ENCODE results near the gene VDR.
A peak's percentile ranks its signal among the peaks of the same experiment; 100 is the strongest.

Gene VDR

GRCh38 chr12:47875746-47876439, 28.9 kb downstream of the VDR start:
- H3K4me1 ChIP-seq (ENCODE audit: control insufficient read depth, insufficient read depth, low read length): no peaks in the 10 kb centered on the region
- no peak overlapping the region for H3K27ac ChIP-seq (ENCODE audit: low read depth, low read length)
- H3K27me3 ChIP-seq (ENCODE audit: control insufficient read depth, insufficient read depth, low read length): no peaks in the 10 kb centered on the region

GRCh38 chr12:47874316-47874715, 30.5 kb downstream of the VDR start:
- H3K27me3 ChIP-seq (ENCODE audit: control insufficient read depth, insufficient read depth, low read length): no peaks in the 10 kb centered on the region
- no peak overlapping the region for H3K9ac ChIP-seq (ENCODE audit: low read length)
- H3K4me3 ChIP-seq (ENCODE audit: low read length): no peak overlapping the region
- no peaks in the 10 kb centered on the region for H3K36me3 ChIP-seq (ENCODE audit: control insufficient read depth, insufficient read depth, low read length)
- H3K4me1 ChIP-seq (ENCODE audit: control insufficient read depth, insufficient read depth, low read length): peaks cover 8% of the 10 kb centered on the region
- H3K27ac ChIP-seq (ENCODE audit: low read depth, low read length): no peak overlapping the region

More at GRCh38 chr12:47875746-47876439, 28.9 kb downstream of the VDR start:
- Histone ChIP-seq H3K4me3 (ENCODE audit: low read length) (no peak overlapping the region), H3K36me3 (ENCODE audit: control insufficient read depth, insufficient read depth, low read length) (no peaks in the 10 kb centered on the region), H3K9ac (ENCODE audit: low read length) (no peak overlapping the region)

- Histone ChIP-seq H3K27me3 (ENCODE audit: control insufficient read depth, insufficient read depth, low read length) (no peaks in the 10 kb centered on the region), H3K4me3 (ENCODE audit: low read length) (no peak overlapping the region), H3K36me3 (ENCODE audit: control insufficient read depth, insufficient read depth, low read length) (no peaks in the 10 kb centered on the region), H3K4me1 (ENCODE audit: control insufficient read depth, insufficient read depth, low read length) (peaks cover 8% of the 10 kb centered on the region), H3K27ac (ENCODE audit: low read depth, low read length) (peak overlapping the region; percentile 46), H3K9ac (ENCODE audit: low read length) (no peak overlapping the region)
These were observed 34.5 kb downstream of the VDR start for GRCh38 chr12:47870175-47870781.

DNA sequence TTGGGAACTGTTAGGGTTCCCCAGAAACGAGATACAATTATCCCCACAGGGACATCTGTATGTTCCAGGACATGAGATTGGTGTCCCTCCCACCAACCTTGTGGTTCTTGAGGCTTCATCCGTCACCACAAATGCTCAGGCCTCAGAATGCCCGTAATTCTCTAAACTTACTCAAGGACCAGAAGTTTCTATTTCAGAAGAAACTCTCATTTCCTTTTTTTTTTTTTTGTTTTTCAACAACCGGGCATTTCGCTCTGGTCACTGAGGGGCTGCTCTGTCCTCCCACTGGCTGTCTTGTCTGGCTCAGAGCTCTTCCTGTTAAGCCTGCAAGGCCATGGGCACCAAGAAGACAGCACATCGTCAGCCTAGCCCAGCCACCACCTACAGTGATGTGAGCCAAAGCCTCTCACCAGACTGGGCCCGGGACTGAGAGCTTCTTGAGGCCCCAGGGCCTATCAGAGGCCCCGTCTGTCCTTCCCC, 36.2 kb downstream of the VDR start:
- Histone ChIP-seq H3K4me3 (ENCODE audit: low read length) (no peak overlapping the region), H3K36me3 (ENCODE audit: control insufficient read depth, insufficient read depth, low read length) (no peaks in the 10 kb centered on the region), H3K27ac (ENCODE audit: low read depth, low read length) (no peak overlapping the region), H3K4me1 (ENCODE audit: control insufficient read depth, insufficient read depth, low read length) (peaks cover 8% of the 10 kb centered on the region), H3K27me3 (ENCODE audit: control insufficient read depth, insufficient read depth, low read length) (no peaks in the 10 kb centered on the region), H3K9ac (ENCODE audit: low read length) (no peak overlapping the region)

DNA sequence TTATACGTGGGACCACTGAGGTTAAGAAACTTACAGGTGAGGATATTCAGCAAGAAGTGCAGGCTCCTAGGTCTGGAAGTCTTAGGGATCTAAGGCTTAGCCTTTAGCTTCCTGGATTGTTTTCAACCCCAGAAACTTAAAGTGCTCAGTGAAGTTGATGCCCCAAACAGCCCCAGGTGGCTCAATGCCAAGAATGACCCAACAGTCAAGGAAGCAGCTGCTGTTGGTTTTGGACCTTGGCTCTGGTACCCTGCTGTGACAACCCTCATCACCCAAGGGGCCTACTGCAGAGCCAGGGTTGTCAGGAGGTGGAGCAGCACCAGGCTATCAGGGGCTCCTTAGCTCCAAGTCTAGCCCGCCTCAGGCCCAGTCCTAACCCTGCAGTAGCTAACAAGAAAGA, 36.8 kb downstream of the VDR start:
- no peak overlapping the region for H3K4me3 ChIP-seq (ENCODE audit: low read length)
- no peaks in the 10 kb centered on the region for H3K36me3 ChIP-seq (ENCODE audit: control insufficient read depth, insufficient read depth, low read length)
- H3K27ac ChIP-seq (ENCODE audit: low read depth, low read length): no peak overlapping the region
- H3K4me1 ChIP-seq (ENCODE audit: control insufficient read depth, insufficient read depth, low read length): peaks cover 8% of the 10 kb centered on the region
- H3K27me3 ChIP-seq (ENCODE audit: control insufficient read depth, insufficient read depth, low read length): no peaks in the 10 kb centered on the region
- no peak overlapping the region for H3K9ac ChIP-seq (ENCODE audit: low read length)

DNA sequence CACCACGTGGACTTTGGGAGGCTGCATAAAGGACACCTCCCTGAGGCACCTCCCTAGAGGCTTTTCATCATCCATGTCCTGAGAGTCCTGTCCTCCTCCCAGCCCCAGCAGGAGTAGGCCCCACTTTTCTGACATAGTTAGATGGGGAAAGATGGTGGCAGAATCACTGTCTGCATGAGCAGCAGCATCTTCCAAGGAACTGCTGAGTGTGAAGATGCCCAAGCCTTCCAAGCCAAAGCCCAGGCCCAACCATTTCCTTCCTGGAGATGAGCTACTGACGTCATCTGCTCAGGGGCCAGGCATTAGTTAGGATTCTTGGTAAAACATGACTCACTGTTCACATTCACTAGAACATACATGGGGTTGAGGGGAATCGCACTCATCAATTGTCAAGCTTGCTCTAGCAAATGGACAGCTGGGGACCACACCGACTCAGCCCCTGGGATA, 37.3 kb downstream of the VDR start:
- no peaks in the 10 kb centered on the region for H3K36me3 ChIP-seq (ENCODE audit: control insufficient read depth, insufficient read depth, low read length)
- no peaks in the 10 kb centered on the region for H3K27me3 ChIP-seq (ENCODE audit: control insufficient read depth, insufficient read depth, low read length)
- H3K4me3 ChIP-seq (ENCODE audit: low read length): no peak overlapping the region
- no peak overlapping the region for H3K9ac ChIP-seq (ENCODE audit: low read length)
- H3K4me1 ChIP-seq (ENCODE audit: control insufficient read depth, insufficient read depth, low read length): peaks cover 8% of the 10 kb centered on the region
- no peak overlapping the region for H3K27ac ChIP-seq (ENCODE audit: low read depth, low read length)

GRCh38 chr12:47864646-47865235, 40.1 kb downstream of the VDR start:
- H3K27ac ChIP-seq (ENCODE audit: low read depth, low read length): no peak overlapping the region

GRCh38 chr12:47863985-47864384, 40.8 kb downstream of the VDR start:
- Histone ChIP-seq H3K27me3 (ENCODE audit: control insufficient read depth, insufficient read depth, low read length) (no peaks in the 10 kb centered on the region), H3K27ac (ENCODE audit: low read depth, low read length) (no peak overlapping the region), H3K4me3 (ENCODE audit: low read length) (no peak overlapping the region), H3K4me1 (ENCODE audit: control insufficient read depth, insufficient read depth, low read length) (no peaks in the 10 kb centered on the region), H3K9ac (ENCODE audit: low read length) (no peak overlapping the region), H3K36me3 (ENCODE audit: control insufficient read depth, insufficient read depth, low read length) (no peaks in the 10 kb centered on the region)

More at GRCh38 chr12:47864646-47865235, 40.1 kb downstream of the VDR start:
- Histone ChIP-seq H3K4me3 (ENCODE audit: low read length) (no peak overlapping the region), H3K9ac (ENCODE audit: low read length) (no peak overlapping the region), H3K27me3 (ENCODE audit: control insufficient read depth, insufficient read depth, low read length) (no peaks in the 10 kb centered on the region), H3K4me1 (ENCODE audit: control insufficient read depth, insufficient read depth, low read length) (no peaks in the 10 kb centered on the region), H3K36me3 (ENCODE audit: control insufficient read depth, insufficient read depth, low read length) (no peaks in the 10 kb centered on the region)

DNA sequence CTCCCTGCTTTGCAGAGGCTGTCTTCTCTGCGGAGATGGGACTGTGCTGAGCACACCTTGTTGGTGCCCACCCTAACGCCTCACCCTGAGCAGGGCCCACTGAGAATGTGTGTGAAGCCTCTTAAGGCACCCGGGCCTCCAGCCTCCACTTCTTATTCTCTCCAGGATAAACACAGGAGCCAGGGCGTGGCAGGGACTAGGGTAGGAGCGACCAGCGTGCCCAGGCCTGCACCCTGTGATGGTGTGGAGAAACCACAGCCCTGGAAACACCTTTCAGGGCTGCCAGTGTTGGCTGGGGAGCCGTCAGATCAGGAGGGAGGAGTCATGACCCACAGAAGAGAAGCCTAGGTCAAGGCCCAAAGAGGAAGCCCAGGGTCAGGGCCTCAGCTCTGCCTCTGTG, 41.3 kb downstream of the VDR start:
- H3K27ac ChIP-seq (ENCODE audit: low read depth, low read length): no peak overlapping the region

DNA sequence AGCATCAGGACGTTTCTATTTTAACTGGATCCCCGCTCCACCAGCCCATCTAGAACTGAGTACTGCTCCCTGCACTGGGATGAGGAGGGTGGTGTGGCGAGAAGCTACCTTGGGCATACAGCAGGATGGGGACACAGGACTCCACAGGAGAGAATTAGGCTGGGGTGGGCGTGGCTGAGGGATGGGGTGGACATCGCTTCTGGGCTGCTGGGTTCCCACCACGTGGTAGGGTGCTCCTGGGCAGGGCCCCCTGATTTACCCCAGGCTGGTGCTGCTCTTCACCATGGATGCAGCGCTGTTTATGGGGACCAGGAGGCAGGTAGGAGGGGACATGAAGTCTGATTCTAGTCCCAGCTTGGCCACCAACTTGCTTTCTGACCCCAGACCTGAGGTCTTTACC, 41.9 kb downstream of the VDR start:
- Histone ChIP-seq H3K27ac (ENCODE audit: low read depth, low read length) (no peak overlapping the region), H3K27me3 (ENCODE audit: control insufficient read depth, insufficient read depth, low read length) (no peaks in the 10 kb centered on the region), H3K9ac (ENCODE audit: low read length) (no peak overlapping the region), H3K36me3 (ENCODE audit: control insufficient read depth, insufficient read depth, low read length) (no peaks in the 10 kb centered on the region), H3K4me1 (ENCODE audit: control insufficient read depth, insufficient read depth, low read length) (no peaks in the 10 kb centered on the region), H3K4me3 (ENCODE audit: low read length) (no peak overlapping the region)

More for the DNA sequence above, 41.3 kb downstream of the VDR start:
- no peaks in the 10 kb centered on the region for H3K36me3 ChIP-seq (ENCODE audit: control insufficient read depth, insufficient read depth, low read length)
- no peak overlapping the region for H3K9ac ChIP-seq (ENCODE audit: low read length)
- no peak overlapping the region for H3K4me3 ChIP-seq (ENCODE audit: low read length)
- H3K4me1 ChIP-seq (ENCODE audit: control insufficient read depth, insufficient read depth, low read length): no peaks in the 10 kb centered on the region
- H3K27me3 ChIP-seq (ENCODE audit: control insufficient read depth, insufficient read depth, low read length): no peaks in the 10 kb centered on the region

DNA sequence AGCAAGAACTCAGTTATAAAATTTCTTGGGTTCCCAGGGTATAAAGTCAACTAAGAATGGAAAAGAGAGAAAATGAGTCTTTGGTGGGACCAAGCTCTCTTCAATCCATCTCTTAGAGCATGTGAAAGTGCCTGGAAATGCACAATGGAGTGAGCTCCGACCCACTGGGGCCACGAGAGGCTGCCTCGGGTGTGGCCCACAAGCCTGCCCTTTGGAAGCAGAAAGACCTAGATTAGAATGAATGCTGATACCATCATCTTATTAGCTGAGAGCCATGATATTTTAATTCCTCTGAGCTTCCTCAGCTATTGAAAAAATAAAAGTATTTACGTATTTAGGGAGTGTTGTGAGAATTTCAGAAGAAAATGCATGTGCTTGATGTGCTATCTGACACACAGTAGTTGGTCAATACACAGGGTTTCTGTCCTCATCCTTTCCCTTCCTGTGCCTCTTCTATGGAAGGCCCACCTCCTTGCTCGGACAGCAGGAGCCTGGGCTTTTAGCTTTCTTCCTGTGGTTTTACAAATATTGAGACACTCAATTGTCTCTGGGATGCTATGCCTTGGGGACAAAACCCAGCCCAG, 42.5 kb downstream of the VDR start:
- Histone ChIP-seq H3K27ac (ENCODE audit: low read depth, low read length) (no peak overlapping the region), H3K4me1 (ENCODE audit: control insufficient read depth, insufficient read depth, low read length) (no peaks in the 10 kb centered on the region), H3K4me3 (ENCODE audit: low read length) (no peak overlapping the region), H3K9ac (ENCODE audit: low read length) (no peak overlapping the region), H3K36me3 (ENCODE audit: control insufficient read depth, insufficient read depth, low read length) (no peaks in the 10 kb centered on the region), H3K27me3 (ENCODE audit: control insufficient read depth, insufficient read depth, low read length) (no peaks in the 10 kb centered on the region)

DNA sequence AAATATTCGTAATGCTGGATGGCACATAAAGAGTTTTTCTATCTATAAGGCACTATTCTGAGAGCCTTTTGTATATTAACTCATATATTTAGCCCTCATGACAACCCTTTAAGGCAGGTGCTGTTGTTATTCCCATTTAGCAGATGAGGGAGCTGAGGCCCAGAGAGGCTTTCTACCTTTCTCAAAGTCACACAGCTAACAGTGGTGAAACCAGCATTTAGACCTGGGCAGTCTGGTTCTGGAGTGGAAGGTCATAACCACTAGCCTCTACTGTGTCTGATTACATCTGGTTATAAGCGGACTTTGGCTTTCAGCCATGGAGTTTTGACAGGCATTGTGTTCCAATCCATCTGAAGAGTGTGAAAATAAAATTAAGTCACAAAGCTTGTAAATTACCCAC, 43.9 kb downstream of the VDR start:
- Histone ChIP-seq H3K4me3 (ENCODE audit: low read length) (no peak overlapping the region), H3K4me1 (ENCODE audit: control insufficient read depth, insufficient read depth, low read length) (no peaks in the 10 kb centered on the region), H3K36me3 (ENCODE audit: control insufficient read depth, insufficient read depth, low read length) (peaks cover 2% of the 10 kb centered on the region), H3K27me3 (ENCODE audit: control insufficient read depth, insufficient read depth, low read length) (no peaks in the 10 kb centered on the region), H3K9ac (ENCODE audit: low read length) (no peak overlapping the region), H3K27ac (ENCODE audit: low read depth, low read length) (no peak overlapping the region)
